ENCODE data around the gene AKR1C2.
"Not testable (repeated sequence)": the region's sequence is repeated elsewhere in the genome, so short reads cannot be mapped to it uniquely, and the experiment has no call there.

AKR1C2 gene

DNA sequence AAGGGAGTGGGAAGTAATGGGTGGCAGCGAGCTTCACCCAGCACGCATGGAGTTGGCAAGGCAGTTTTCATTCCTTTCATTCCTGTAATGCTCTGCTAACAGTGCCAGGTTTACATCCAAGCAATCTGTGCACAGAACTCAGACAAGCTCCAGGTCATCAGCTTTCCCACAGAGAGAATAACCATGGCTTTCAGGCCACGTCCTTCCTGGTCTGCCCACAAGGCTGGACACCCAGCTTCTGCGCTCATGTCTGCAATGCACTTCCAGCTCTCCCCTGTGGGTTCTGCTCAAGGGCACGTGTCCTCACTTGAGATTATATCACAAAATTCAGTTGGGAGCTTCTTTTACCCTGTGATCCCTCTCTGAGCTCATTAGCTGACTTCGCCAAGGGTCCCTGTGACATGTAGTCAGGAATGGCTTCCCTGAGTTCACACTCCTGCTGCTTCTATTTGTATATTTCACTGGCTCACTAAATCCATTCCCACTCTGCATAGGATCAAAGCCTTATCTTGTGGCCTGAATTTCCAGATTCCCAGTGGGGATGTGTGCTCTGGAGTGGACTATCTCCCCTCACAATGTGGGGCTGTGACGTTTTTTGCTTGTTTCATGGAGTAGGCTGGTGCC lies 18.6 kb downstream of the AKR1C2 start:
- DNase-seq: no peak

DNA sequence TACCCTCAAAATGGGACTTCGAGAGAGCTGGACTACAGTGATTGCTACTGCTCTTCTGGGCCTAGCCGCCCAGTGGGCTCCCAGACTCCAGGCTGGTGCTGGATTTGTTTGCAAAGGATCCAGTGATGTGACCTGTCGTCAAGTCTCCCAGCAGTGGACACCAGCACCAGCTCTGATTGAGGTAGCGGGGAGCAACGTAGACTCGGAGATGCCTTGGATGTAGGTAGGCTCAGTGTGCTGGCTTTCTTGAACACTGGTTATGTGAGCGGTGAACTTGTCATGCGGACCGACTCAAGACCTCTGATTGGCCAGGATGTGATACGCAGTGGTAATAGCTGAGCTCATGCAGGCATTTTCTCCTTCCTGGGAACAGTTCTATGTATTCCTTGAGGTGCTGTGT lies 19.4 kb downstream of the AKR1C2 start:
- no peak for DNase-seq

DNA sequence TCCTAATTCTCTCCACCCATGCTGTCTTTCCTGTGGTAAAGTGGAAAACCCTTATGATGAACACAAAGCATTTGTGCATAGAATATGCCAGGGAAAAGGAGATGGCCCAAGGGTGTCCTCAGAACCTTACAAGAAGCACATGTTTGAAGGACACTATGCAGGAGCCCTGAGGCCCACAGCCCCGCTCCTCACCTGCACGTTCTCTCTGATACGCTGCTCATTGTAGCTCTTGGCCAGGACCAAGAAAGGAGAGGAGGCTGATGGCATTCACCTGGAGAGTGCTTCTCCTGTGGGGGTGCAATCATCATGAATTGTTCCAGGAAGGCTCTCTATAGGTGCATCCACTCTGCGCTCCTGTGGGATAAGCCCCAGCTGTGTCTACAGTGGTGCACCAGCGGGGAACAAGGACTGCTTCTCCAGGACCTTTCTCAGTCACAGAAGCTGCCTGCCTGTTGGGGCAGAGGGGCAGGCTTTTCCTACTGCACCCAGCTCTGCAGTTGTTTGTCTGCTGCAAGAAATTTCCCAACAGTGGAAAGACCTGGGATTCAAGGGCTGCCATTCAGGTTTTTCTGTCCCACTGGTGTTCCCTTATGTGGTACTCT lies 19.9 kb downstream of the AKR1C2 start:
- no peak for DNase-seq

- no peak for DNase-seq
Observed at GRCh38 chr10:4982764-4983226, 20.9 kb downstream of the AKR1C2 start.

- DNase-seq: no peak
Observed at GRCh38 chr10:4981722-4982471, 21.8 kb downstream of the AKR1C2 start.

GRCh38 chr10:4980793-4981192 lies 22.9 kb downstream of the AKR1C2 start:
- DNase-seq: no peak

DNA sequence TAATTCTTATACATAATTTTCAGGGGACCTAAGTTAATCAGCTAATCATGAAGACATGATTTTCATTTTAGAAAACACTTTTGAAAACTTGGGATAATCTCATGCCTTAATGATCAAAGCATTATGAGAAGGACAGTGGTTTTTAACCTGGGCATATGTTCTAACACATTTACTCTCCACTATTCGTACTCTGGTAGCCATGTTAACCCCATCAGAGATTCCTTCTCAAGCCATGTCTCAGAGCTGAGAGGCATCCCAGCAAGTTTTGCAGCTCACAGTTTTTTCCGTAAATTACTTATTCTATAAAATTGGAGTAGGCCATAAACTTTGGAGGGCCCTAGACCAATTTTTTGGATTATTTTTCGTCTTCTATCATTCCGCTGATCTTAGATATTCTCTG lies 24.8 kb downstream of the AKR1C2 start:
- DNase-seq: no peak

GRCh38 chr10:4977025-4977424 lies 26.6 kb downstream of the AKR1C2 start:
- no peak for DNase-seq

GRCh38 chr10:4974400-4974799 lies 29.3 kb downstream of the AKR1C2 start:
- DNase-seq: not testable (repeated sequence)

GRCh38 chr10:4973294-4973693 lies 30.4 kb downstream of the AKR1C2 start:
- DNase-seq: not testable (repeated sequence)

- not testable (repeated sequence) for DNase-seq
Observed at GRCh38 chr10:4972369-4973142, 31.1 kb downstream of the AKR1C2 start.

DNA sequence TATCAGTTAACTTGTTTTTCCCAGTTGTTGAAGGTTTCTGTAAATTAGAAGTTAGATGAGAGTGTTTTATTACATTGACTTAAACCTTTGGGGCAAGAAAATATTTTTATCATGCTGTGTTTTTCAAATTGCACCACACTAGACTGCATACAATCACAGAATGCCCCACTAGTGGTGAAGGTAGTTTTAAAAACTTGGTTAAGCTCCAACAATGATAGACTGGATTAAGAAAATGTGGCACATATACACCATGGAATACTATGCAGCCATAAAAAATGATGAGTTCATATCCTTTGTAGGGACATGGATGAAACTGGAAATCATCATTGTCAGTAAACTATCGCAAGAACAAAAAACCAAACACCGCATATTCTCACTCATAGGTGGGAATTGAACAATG lies 33.3 kb downstream of the AKR1C2 start:
- not testable (repeated sequence) for DNase-seq

DNA sequence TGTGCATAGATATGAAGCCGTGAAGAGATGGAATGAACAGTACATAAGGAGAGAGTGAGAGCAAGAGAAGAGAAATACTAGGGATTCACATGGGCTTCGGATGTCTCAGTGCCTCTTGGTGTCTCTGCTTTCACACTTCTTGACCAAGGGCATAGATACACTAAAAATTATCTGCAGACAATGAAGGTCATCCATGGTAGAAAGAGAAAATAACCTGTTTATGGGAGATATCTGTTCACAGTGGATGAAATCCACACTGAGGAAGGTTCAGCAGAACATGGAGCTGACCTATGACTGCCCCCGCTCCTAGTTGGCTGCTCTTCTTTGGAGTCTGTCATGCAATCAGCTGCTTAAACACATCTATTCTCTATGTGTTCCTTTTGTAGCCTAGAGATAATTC lies 34.4 kb downstream of the AKR1C2 start:
- DNase-seq: not testable (repeated sequence)

- not testable (repeated sequence) for DNase-seq
Observed at GRCh38 chr10:4967189-4967588, 36.5 kb downstream of the AKR1C2 start.

- DNase-seq: not testable (repeated sequence)
Observed at GRCh38 chr10:4965763-4966162, 37.9 kb downstream of the AKR1C2 start.

- not testable (repeated sequence) for DNase-seq
Observed at GRCh38 chr10:4963815-4964154, 39.9 kb downstream of the AKR1C2 start.

- DNase-seq: not testable (repeated sequence)
Observed at GRCh38 chr10:4962876-4963814, 40.5 kb downstream of the AKR1C2 start, which contains the start of gene AKR1C1. Gene AKR1C1, plus strand, starts transcription at chr10:4963415. Its CDS starts 30 bp downstream, at chr10:4963445.

DNA sequence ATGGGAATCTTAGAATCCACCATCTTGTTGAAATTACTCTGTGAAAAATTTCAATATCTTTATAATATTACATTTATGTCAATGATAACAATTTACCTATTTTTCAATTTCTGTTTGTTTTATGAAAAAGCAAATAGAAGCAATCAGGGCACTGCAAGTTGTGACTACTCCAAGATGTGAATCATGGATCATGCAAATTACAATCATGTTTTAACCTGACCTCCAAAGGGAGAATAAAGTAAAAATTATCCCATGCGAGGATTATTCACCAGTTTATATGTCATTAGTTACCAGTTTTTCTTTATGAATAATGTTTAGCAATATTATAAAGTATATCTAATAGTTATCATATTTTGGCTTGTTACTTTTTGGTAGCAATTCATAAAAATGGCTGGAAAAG lies 41.3 kb downstream of the AKR1C2 start:
- DNase-seq: not testable (repeated sequence)

DNA sequence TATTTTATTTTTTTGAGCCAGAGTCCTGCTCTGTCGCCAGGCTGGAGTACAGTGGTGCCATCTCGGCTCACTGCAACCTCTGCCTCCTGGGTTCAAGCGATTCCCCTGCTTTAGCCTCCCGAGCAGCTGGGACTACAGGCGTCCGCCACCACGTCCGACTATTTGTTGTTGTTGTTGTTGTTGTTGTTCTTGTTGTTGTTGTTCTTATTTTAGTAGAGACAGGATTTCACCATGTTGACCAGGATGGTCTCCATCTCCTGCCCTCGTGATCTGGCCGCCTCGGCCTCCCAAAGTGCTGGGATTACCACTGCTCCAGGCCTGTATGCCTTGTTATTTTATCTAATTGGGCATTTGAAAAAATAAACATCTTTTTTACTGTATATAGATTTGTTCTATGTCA lies 42.1 kb downstream of the AKR1C2 start:
- not testable (repeated sequence) for DNase-seq

DNA sequence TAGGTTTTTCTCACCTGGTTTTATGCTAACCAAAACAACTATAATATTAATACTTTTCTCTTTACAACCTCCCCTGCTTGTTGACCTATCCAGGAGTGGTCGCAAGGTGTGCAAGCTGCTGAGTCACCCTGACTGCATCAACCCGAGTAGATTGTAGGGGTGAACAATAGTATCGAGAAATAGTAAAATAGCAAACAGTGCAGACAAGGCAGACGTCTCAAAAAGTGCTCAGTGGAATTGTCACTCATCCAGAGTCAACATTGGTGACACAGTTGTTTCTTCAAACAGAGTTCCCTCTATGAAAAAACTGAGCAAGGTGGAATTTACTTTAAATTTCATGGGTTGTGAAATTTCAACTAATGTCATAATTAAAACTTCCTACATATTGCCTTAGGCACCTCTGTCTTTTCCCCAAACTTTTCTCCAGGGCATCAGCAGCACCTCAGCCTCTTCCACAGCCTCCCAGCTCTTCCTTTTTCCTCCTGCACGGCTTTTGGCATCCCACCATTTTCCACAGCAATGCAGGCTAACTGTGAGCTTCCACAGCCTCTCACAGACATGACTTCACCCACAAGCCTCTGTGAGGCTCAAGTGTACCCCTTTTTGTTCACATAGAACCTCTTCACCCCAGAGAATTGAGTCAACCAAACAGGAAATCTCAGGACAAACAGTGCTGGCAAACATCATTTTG lies 46.6 kb downstream of the AKR1C2 start:
- not testable (repeated sequence) for DNase-seq

GRCh38 chr10:4956088-4956487 lies 47.6 kb downstream of the AKR1C2 start:
- not testable (repeated sequence) for DNase-seq
